Prostate gland (tissue), 2 donors: Measurements from ENCODE around the gene TSC22D2.

ENCODE experiments used
- POLR2A ChIP-seq: fragments of 450-650 bp; IDR thresholded peaks from one replicate; pipeline ENCODE4 v1.6.1; 2016; ENCODE audit warnings: antibody characterized with exemption, mild to moderate bottlenecking
- POLR2AphosphoS5 ChIP-seq: sonication (generic); formaldehyde crosslinking; IDR thresholded peaks from one replicate; pipeline ENCODE4 v1.6.1; 2017; ENCODE audit warnings: antibody characterized with exemption
- TF ChIP-seq, protein P1 (sequence below), 4 experiments: fragments of 200-600 bp in 2 of 4; fragments of 450-650 bp in 2 of 4; sonication (generic) in 2 of 4; IDR thresholded peaks; 1 replicate in 3 of 4; 2 replicates in 1 of 4; pipeline ENCODE4 v1.5.1; 2016 to 2019; ENCODE audit warnings: antibody characterized with exemption in 4 of 4, mild to moderate bottlenecking in 2 of 4, moderate library complexity in 2 of 4

DNA sequence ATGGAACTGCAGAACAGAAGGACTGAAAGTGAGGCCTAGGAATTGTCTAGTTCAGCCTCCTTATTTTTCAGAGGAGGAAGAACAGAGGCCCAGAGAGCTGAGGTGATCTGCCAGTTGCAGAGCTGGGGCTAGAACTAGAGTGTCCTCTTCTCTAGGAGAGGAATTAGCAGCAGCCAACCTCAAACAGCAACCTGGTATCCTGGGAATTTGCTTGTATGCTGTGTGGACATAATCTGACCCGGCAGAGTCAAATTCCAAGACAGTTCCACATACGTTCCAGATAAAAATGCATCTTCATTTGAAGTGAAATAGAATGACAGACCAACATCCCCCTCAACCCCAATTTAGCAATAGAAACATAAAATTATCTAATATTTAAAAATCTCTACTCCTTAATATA, 13.5 kb upstream of the TSC22D2 start:
- TF ChIP-seq, protein P1, sequence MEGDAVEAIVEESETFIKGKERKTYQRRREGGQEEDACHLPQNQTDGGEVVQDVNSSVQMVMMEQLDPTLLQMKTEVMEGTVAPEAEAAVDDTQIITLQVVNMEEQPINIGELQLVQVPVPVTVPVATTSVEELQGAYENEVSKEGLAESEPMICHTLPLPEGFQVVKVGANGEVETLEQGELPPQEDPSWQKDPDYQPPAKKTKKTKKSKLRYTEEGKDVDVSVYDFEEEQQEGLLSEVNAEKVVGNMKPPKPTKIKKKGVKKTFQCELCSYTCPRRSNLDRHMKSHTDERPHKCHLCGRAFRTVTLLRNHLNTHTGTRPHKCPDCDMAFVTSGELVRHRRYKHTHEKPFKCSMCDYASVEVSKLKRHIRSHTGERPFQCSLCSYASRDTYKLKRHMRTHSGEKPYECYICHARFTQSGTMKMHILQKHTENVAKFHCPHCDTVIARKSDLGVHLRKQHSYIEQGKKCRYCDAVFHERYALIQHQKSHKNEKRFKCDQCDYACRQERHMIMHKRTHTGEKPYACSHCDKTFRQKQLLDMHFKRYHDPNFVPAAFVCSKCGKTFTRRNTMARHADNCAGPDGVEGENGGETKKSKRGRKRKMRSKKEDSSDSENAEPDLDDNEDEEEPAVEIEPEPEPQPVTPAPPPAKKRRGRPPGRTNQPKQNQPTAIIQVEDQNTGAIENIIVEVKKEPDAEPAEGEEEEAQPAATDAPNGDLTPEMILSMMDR (IDR thresholded peaks at IDR 0.05), result no peak
- TF ChIP-seq POLR2A (no peak), POLR2AphosphoS5 (no peak)
